Measurements from ENCODE around the gene EHHADH. TPM values are rescaled to one million over a fixed set of nuclear protein-coding genes. Genes with fewer than 3 reads are reported as not detected.

Gene EHHADH
- 3.2 and 4.5 TPM in 2 replicates for total RNA-seq

GRCh38 chr3:185253645-185254410, at the start of gene EHHADH:
TSS of gene EHHADH (minus strand) at chr3:185254049. CDS start at chr3:185254022, 27 bp downstream.

GRCh38 chr3:185152410-185153170, 101.3 kb downstream of the EHHADH start, which contains the start of gene C3orf70:
TSS of gene C3orf70 (minus strand) at chr3:185153060. CDS start at chr3:185152823, 237 bp downstream.

Other genes starting within 250 kb of the EHHADH start
- gene C3orf70, start 101.0 kb downstream of the EHHADH start, total RNA-seq, result 2.4 and 3.1 TPM in 2 replicates
- 17.7 and 24.4 TPM in 2 replicates for gene MAP3K13, start 109.1 kb upstream of the EHHADH start, total RNA-seq
- 8.1 and 10.7 TPM in 2 replicates for gene TMEM41A, start 245.0 kb upstream of the EHHADH start, total RNA-seq

Measured in cardiac atrium fibroblast (primary cell).